Central memory CD8-positive, alpha-beta T cell (primary cell): ENCODE data around the gene OR4M2.
"Not testable (repeated sequence)": the region's sequence is repeated elsewhere in the genome, so short reads cannot be mapped to it uniquely, and the experiment has no call there.

Source experiments
- ATAC-seq: fragments of 150-1000 bp; cut with Tn5 transposase; replicated peaks from 2 replicates; pipeline ENCODE4 v1.10.0; 2022; ENCODE audit warnings: mild to moderate bottlenecking, moderate FRiP score, moderate number of reproducible peaks; ENCODE audit not compliant: poor library complexity, severe bottlenecking; ENCODE audit errors: extremely low read depth
- DNase-seq, 2 donors: peaks; one replicate each; pipeline ENCODE4 v3.0.0; 2021; ENCODE audit warnings: low spot score in 2 of 2
- H3K27ac Mint-ChIP-seq: one replicate; pipeline ENCODE4 v1.8.0; 2022; ENCODE audit warnings: low read depth, mild to moderate bottlenecking, moderate library complexity, mixed read lengths
- H3K27me3 Mint-ChIP-seq: one replicate; pipeline ENCODE4 v1.8.0; 2022; ENCODE audit warnings: mixed read lengths
- H3K36me3 Mint-ChIP-seq: one replicate; pipeline ENCODE4 v1.8.0; 2022; ENCODE audit warnings: mild to moderate bottlenecking, moderate library complexity, mixed read lengths; ENCODE audit not compliant: insufficient read depth
- H3K4me1 Mint-ChIP-seq: one replicate; pipeline ENCODE4 v1.8.0; 2022; ENCODE audit warnings: mixed read lengths
- H3K4me3 Mint-ChIP-seq: one replicate; pipeline ENCODE4 v1.8.0; 2022; ENCODE audit warnings: mild to moderate bottlenecking, moderate library complexity, mixed read lengths
- H3K9me3 Mint-ChIP-seq: one replicate; pipeline ENCODE4 v1.8.0; 2022; ENCODE audit warnings: mixed read lengths

The OR4M2 gene, protein sequence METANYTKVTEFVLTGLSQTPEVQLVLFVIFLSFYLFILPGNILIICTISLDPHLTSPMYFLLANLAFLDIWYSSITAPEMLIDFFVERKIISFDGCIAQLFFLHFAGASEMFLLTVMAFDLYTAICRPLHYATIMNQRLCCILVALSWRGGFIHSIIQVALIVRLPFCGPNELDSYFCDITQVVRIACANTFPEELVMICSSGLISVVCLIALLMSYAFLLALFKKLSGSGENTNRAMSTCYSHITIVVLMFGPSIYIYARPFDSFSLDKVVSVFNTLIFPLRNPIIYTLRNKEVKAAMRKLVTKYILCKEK

DNA sequence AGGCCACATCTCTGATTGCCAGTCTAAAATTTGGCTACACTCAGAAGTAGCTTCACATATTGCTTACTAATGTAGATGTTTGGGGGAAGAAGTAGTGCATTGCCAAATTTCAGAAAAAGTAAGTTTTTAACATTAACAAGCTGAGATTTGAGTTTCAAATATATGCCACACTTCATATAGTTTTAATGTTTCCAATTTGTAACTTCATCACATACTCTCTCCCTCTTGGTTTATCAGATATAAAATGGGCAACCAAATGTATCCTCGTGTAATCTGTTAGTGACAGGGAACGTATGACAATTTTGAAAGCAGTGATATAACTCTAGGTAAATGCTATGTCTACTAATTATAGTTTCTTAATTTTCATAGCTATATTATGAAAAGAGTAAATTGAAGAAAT lies at the start of gene OR4M2:
Gene OR4M2, plus strand, starts transcription at position 301 of the 400 bp plus-strand sequence. Its CDS starts 98 bp downstream, at position 399.
- not testable (repeated sequence) for H3K27ac Mint-ChIP-seq, H3K4me3 Mint-ChIP-seq, H3K36me3 Mint-ChIP-seq, H3K27me3 Mint-ChIP-seq, ATAC-seq, H3K4me1 Mint-ChIP-seq, DNase-seq, H3K9me3 Mint-ChIP-seq

DNA sequence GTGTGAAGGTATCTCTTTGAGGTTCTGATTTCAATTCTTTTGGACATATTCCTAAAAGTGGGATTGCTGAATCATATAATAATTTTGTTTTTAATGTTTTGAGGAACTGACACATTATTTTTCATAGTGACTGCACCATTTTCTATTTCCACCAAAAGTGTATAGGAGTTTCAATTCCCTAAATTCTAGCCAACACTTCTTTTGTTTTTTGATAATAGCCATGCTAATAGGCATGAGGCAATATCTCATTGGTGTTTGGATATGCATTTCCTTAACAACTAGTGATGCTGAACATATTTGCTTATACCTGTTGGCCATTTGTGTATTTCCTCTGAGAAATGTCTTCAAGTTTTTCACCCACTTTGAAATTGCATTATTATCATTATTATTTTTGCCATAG lies 11.1 kb upstream of the OR4M2 start:
- H3K4me3 Mint-ChIP-seq, H3K27me3 Mint-ChIP-seq, H3K9me3 Mint-ChIP-seq, H3K4me1 Mint-ChIP-seq, H3K36me3 Mint-ChIP-seq, H3K27ac Mint-ChIP-seq, ATAC-seq, DNase-seq: not testable (repeated sequence)

DNA sequence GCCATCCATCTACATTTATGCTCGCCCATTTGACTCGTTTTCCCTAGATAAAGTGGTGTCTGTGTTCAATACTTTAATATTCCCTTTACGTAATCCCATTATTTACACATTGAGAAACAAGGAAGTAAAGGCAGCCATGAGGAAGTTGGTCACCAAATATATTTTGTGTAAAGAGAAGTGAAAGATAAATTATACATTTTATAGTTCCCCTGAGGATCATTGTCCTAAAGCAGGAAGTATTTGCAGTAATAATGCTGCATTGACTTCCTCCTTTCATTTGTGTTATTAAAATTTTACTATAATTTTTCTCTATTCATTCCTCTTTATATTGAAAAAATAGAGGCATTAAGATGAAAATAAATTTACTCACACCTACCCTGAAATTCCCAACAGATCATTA lies 1.1 kb downstream of the OR4M2 start:
- not testable (repeated sequence) for H3K27me3 Mint-ChIP-seq

DNA sequence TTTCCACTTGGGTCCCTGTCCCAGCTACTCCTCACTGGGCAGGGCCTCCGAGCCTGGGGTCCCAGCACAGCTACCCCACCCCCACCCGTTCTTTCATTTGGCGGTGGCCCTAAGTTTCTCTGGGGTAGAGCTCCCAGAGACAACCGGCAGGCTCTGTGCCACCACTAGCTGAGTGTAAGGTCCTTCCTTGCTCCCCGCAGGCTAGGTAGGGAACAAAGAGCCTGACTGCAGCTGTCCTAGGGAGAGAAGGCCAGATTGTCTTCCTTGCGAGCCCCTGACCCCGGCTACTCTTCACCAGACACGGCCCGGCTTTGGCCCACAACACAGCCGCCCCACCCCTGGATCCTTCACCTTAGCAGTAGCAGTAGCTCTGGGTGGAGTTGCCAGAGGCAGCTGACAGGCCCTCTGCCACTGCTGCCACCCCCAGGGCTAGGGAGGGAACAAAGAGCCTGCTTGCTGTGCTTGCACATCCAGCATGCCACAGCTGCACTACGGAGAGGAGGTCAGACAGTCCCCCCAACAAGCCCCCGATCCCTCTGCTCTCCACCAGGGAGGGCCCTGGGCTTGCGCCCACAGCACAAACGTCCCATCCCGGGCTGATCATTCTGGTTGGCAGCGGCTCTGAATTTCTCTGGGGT lies 18.4 kb downstream of the OR4M2 start:
- DNase-seq, H3K27me3 Mint-ChIP-seq, H3K36me3 Mint-ChIP-seq, H3K9me3 Mint-ChIP-seq, H3K4me1 Mint-ChIP-seq, H3K4me3 Mint-ChIP-seq, H3K27ac Mint-ChIP-seq: not testable (repeated sequence)
- ATAC-seq, result peak; percentile 52

More for the DNA sequence above, 1.1 kb downstream of the OR4M2 start:
- H3K27ac Mint-ChIP-seq, ATAC-seq, H3K4me3 Mint-ChIP-seq, H3K36me3 Mint-ChIP-seq, H3K9me3 Mint-ChIP-seq, H3K4me1 Mint-ChIP-seq, DNase-seq: not testable (repeated sequence)

DNA sequence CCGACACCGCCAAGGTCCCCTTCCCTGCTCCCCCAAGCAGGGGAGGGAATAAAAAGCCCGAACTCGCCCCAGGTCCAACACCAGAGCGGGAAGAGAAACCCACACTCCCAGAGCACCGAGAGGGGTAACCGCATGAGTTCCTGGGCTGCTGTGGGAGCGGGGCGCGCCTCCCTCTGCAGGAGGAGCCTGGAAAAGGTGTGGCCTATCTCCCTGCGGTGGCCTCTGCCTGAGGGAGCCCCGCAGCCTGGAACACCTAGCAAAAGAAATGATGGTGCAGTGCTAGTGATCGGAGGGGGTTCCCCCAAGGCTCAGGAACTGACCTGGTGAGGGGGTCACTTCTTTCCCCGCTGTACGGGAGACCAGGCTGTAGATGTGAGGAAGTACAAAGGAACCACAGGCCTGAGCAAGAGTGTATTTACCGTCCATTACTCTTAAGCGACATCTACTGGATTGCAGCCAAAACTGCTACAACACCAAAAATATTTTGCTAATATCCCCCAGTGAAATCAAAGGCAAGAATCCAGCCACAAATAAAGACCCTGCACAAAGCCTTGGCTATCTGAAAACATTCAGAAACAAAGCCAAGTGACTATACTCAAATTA lies 19.1 kb downstream of the OR4M2 start:
- not testable (repeated sequence) for H3K4me3 Mint-ChIP-seq, DNase-seq, H3K27me3 Mint-ChIP-seq, H3K4me1 Mint-ChIP-seq, H3K36me3 Mint-ChIP-seq, H3K27ac Mint-ChIP-seq, H3K9me3 Mint-ChIP-seq
- ATAC-seq, result peak; percentile 54

DNA sequence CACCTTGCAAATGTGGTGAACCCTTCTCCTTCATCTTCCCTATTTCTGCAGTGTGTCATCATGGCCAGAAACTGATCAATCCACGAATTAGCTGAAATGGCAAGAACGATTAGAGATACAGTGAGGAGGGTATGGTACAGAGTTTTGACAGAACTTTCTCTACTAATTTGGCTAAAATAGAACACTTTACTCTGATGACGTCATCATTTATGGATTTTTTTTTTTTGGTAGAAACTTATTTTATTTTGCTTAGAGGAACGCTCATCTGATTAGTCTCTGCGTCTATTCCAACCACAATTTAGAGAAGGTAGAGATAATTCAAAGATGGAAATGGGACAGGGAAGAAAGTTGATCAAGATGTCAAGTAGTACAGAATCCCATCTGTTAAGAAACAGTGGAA lies 41.7 kb downstream of the OR4M2 start:
- ATAC-seq, H3K27me3 Mint-ChIP-seq, DNase-seq, H3K36me3 Mint-ChIP-seq, H3K4me1 Mint-ChIP-seq, H3K4me3 Mint-ChIP-seq, H3K27ac Mint-ChIP-seq, H3K9me3 Mint-ChIP-seq: not testable (repeated sequence)
